Body of pancreas (tissue), 4 donors: ENCODE measurements around the gene COPG1.

Experiments used
- POLR2A ChIP-seq, 3 donors: fragments of 450-650 bp; IDR thresholded peaks; one replicate each; pipeline ENCODE4 v1.6.1; 2016; ENCODE audit warnings: antibody characterized with exemption in 3 of 3, mild to moderate bottlenecking in 2 of 3
- TF ChIP-seq, protein P1 (sequence below), 7 experiments: fragments of 450-650 bp in 4 of 7; fragments of 200-600 bp in 3 of 7; sonication (generic) in 3 of 7; IDR thresholded peaks; one replicate each; pipeline ENCODE4 v1.5.1; 2016 to 2019; ENCODE audit warnings: antibody characterized with exemption in 7 of 7

DNA sequence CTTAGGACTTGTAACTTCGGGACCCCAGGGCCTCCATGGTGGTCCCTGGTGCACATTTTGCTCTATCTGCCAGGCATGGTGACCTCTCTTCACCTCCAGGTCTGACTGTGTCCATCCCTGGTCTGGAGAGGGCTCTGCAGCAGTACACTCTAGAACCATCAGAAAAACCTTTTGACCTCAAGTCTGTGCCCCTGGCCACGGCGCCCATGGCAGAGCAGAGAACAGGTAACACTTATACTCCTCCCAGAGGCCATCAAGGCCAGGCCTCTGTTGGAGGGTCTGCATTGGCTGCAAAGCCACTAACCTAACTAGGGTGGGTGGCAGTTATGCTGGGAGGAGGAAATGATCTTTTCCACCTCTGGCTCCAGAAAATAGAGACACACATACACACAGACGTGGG lies 19.0 kb downstream of the COPG1 start:
- TF ChIP-seq POLR2A (IDR thresholded peaks at IDR 0.05), result no peak
- TF ChIP-seq, protein P1, sequence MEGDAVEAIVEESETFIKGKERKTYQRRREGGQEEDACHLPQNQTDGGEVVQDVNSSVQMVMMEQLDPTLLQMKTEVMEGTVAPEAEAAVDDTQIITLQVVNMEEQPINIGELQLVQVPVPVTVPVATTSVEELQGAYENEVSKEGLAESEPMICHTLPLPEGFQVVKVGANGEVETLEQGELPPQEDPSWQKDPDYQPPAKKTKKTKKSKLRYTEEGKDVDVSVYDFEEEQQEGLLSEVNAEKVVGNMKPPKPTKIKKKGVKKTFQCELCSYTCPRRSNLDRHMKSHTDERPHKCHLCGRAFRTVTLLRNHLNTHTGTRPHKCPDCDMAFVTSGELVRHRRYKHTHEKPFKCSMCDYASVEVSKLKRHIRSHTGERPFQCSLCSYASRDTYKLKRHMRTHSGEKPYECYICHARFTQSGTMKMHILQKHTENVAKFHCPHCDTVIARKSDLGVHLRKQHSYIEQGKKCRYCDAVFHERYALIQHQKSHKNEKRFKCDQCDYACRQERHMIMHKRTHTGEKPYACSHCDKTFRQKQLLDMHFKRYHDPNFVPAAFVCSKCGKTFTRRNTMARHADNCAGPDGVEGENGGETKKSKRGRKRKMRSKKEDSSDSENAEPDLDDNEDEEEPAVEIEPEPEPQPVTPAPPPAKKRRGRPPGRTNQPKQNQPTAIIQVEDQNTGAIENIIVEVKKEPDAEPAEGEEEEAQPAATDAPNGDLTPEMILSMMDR (IDR thresholded peaks at IDR 0.05), result no peak
